CD14-positive monocyte (primary cell): Measurements from ENCODE around the gene ARHGAP10. TPM values are rescaled to one million over a fixed set of nuclear protein-coding genes. Genes with fewer than 3 reads are reported as not detected.
"Not testable (repeated sequence)": the region's sequence is repeated elsewhere in the genome, so short reads cannot be mapped to it uniquely, and the experiment has no call there.

Source experiments
- DNase-seq, 3 donors: peaks; one replicate each; pipeline ENCODE4 v3.0.0-alpha.2; 2011 to 2022
- H2AFZ ChIP-seq: 2 replicates; pipeline ENCODE4 v1.6.0; 2012; ENCODE audit warnings: mild to moderate bottlenecking, low read depth, low read length, inconsistent platforms; ENCODE audit not compliant: insufficient read depth, poor library complexity, severe bottlenecking
- H3K27ac ChIP-seq, 2 donors: 1 replicate in 1 of 2; 2 replicates in 1 of 2; pipeline ENCODE4 v1.5.1; 2012 to 2013; ENCODE audit warnings: low read length in 2 of 2, control low read depth in 1 of 2, inconsistent platforms in 1 of 2, low read depth in 1 of 2, mild to moderate bottlenecking in 1 of 2
- H3K27me3 ChIP-seq, 2 donors: one replicate each; pipeline versions ENCODE4 v1.6.0 to v1.6.1; 2011 to 2013; ENCODE audit warnings: low read length in 2 of 2; ENCODE audit not compliant: control insufficient read depth in 2 of 2, insufficient read depth in 2 of 2
- H3K36me3 ChIP-seq, 2 donors: replicated peaks in 1 of 2; 1 replicate in 1 of 2; 2 replicates in 1 of 2; pipeline versions ENCODE4 v1.5.1 to v1.6.1; 2012 to 2013; ENCODE audit warnings: low read length in 2 of 2, control low read depth in 1 of 2, inconsistent platforms in 1 of 2, mild to moderate bottlenecking in 1 of 2; ENCODE audit not compliant: insufficient read depth in 2 of 2, control insufficient read depth in 1 of 2
- H3K4me1 ChIP-seq, 2 donors: 1 replicate in 1 of 2; 2 replicates in 1 of 2; pipeline versions ENCODE4 v1.5.1 to v1.6.1; 2012 to 2013; ENCODE audit warnings: low read length in 2 of 2, control low read depth in 1 of 2, inconsistent platforms in 1 of 2, mild to moderate bottlenecking in 1 of 2, moderate library complexity in 1 of 2; ENCODE audit not compliant: insufficient read depth in 2 of 2, control insufficient read depth in 1 of 2
- H3K4me2 ChIP-seq: replicated peaks from 2 replicates; pipeline ENCODE3; 2012; ENCODE audit warnings: low read length, moderate library complexity, mild to moderate bottlenecking; ENCODE audit not compliant: poor library complexity, severe bottlenecking; ENCODE audit errors: extremely low read depth
- H3K4me3 ChIP-seq, 3 experiments: fragments of 200-600 bp in 1 of 3; sonication (generic) in 1 of 3; replicated peaks in 1 of 3; 1 replicate in 2 of 3; 2 replicates in 1 of 3; pipeline ENCODE4 v1.5.1; 2011 to 2013; ENCODE audit warnings: low read length in 3 of 3, mild to moderate bottlenecking in 3 of 3, control low read depth in 2 of 3, low read depth in 2 of 3, inconsistent platforms in 1 of 3, moderate library complexity in 1 of 3
- H3K79me2 ChIP-seq: 2 replicates; pipeline ENCODE4 v1.6.0; 2012; ENCODE audit warnings: mild to moderate bottlenecking, control low read depth, inconsistent platforms, low read length, moderate library complexity; ENCODE audit not compliant: insufficient read depth
- H3K9ac ChIP-seq: 2 replicates; pipeline ENCODE4 v1.6.0; 2017; ENCODE audit warnings: low read length, mild to moderate bottlenecking; ENCODE audit not compliant: insufficient read depth, poor library complexity, severe bottlenecking
- H3K9me3 ChIP-seq, 2 donors: replicated peaks in 1 of 2; 1 replicate in 1 of 2; 2 replicates in 1 of 2; pipeline versions ENCODE4 v1.5.1 to v1.6.1; 2012 to 2013; ENCODE audit warnings: low read length in 2 of 2, control low read depth in 1 of 2; ENCODE audit not compliant: control insufficient read depth in 1 of 2, insufficient read depth in 1 of 2
- H4K20me1 ChIP-seq: 2 replicates; pipeline ENCODE4 v1.6.0; 2012; ENCODE audit warnings: mild to moderate bottlenecking, low read length, control low read depth, moderate library complexity; ENCODE audit not compliant: insufficient read depth
- H3K27ac Mint-ChIP-seq, 7 donors: one replicate each; pipeline ENCODE4 v1.8.0; 2020; ENCODE audit warnings: mild to moderate bottlenecking in 7 of 7, mixed read lengths in 7 of 7, moderate library complexity in 6 of 7, inconsistent platforms in 2 of 7
- H3K27me3 Mint-ChIP-seq, 3 donors: one replicate each; pipeline ENCODE4 v1.8.0; 2021 to 2022; ENCODE audit warnings: low read depth in 3 of 3, mild to moderate bottlenecking in 3 of 3, mixed read lengths in 3 of 3, moderate library complexity in 3 of 3, inconsistent platforms in 1 of 3
- H3K36me3 Mint-ChIP-seq, 2 donors: one replicate each; pipeline ENCODE4 v1.8.0; 2020; ENCODE audit warnings: mixed read lengths in 2 of 2, inconsistent platforms in 1 of 2, mild to moderate bottlenecking in 1 of 2
- H3K4me1 Mint-ChIP-seq: one replicate; pipeline ENCODE4 v1.8.0; 2020; ENCODE audit warnings: mild to moderate bottlenecking, mixed read lengths
- H3K4me3 Mint-ChIP-seq, 2 donors: one replicate each; pipeline ENCODE4 v1.8.0; 2020; ENCODE audit warnings: mild to moderate bottlenecking in 2 of 2, mixed read lengths in 2 of 2, moderate library complexity in 1 of 2
- H3K9me3 Mint-ChIP-seq, 7 donors: one replicate each; pipeline ENCODE4 v1.8.0; 2020 to 2022; ENCODE audit warnings: mixed read lengths in 7 of 7, mild to moderate bottlenecking in 6 of 7, moderate library complexity in 6 of 7, inconsistent platforms in 2 of 7
- CTCF ChIP-seq: fragments of 200-600 bp; IDR thresholded peaks from one replicate; pipeline ENCODE4 v1.8.0; 2022; ENCODE audit warnings: antibody characterized with exemption, mild to moderate bottlenecking
- WGBS: methylation state at CpG from one replicate; pipeline ENCODE4 v1.1.5; 2013; ENCODE audit warnings: missing lambda C conversion rate; ENCODE audit not compliant: insufficient coverage; 5-methylcytosine and 5-hydroxymethylcytosine counted together
- intact Hi-C, 2 donors: fragments of 100-400 bp; cut with micrococcal nuclease; formaldehyde crosslinking; loops; one replicate each; pipeline versions ENCODE4 v1.15.0 to v1.15.1; 2023
- polyA plus RNA-seq, 3 donors: library from polyadenylated mRNA; depleted of rRNA in 1 of 3; unstranded in 2 of 3; stranded (reverse) in 1 of 3; fragments of 300-500 nt in 2 of 3; fragments of >200 nt in 1 of 3; fragmentation: Illumina TruSeq in 2 of 3; gene quantifications; 1 replicate in 2 of 3; 2 replicates in 1 of 3; pipeline ENCODE4 v1.2.3, GENCODE V29; 2012 to 2021

The ARHGAP10 gene
- polyA plus RNA-seq, 3 donors, result 1.7 to 4.3 (median 3.0) TPM

- H3K9me3 Mint-ChIP-seq, result peaks cover 0 to 7% (median 5%) of the 10 kb centered on the region in 7 donors
- H3K36me3 Mint-ChIP-seq, result peaks cover 0 to 4% of the 10 kb centered on the region in 2 donors
- Histone ChIP-seq H3K27me3 (no peaks in the 10 kb centered on the region), H2AFZ (no peak overlapping the region), H3K4me2 (no peak overlapping the region), H4K20me1 (no peaks in the 10 kb centered on the region), H3K79me2 (no peaks in the 10 kb centered on the region), H3K4me3 (no peak overlapping the region), H3K9ac (no peak overlapping the region), H3K36me3 (no peaks in the 10 kb centered on the region), H3K4me1 (no peaks in the 10 kb centered on the region), H3K27ac (no peak overlapping the region), H3K9me3 (no peaks in the 10 kb centered on the region)
- H3K4me3 Mint-ChIP-seq, result no peak overlapping the region
- DNase-seq, result no peak
- no peak for TF ChIP-seq CTCF
- intact Hi-C loops, result no loop called here
- no peaks in the 10 kb centered on the region for H3K27me3 Mint-ChIP-seq
- WGBS, result 80% methylated on average over 1 of the region's 3 CpGs
- H3K4me1 Mint-ChIP-seq, result no peaks in the 10 kb centered on the region
- no peak overlapping the region for H3K27ac Mint-ChIP-seq
Measured at GRCh38 chr4:147996859-147997258, 265.0 kb downstream of the ARHGAP10 start.

GRCh38 chr4:148000038-148000437 lies 268.1 kb downstream of the ARHGAP10 start:
- DNase-seq, H2AFZ ChIP-seq, H3K4me1 Mint-ChIP-seq, H3K4me3 Mint-ChIP-seq, H3K79me2 ChIP-seq, H3K9me3 Mint-ChIP-seq, H3K36me3 Mint-ChIP-seq, H3K27me3 Mint-ChIP-seq, intact Hi-C loops, H3K27me3 ChIP-seq, H3K27ac Mint-ChIP-seq, H3K36me3 ChIP-seq, H3K27ac ChIP-seq, H3K9ac ChIP-seq, H3K4me3 ChIP-seq, H3K9me3 ChIP-seq, H4K20me1 ChIP-seq, H3K4me2 ChIP-seq: not testable (repeated sequence)
- no CpG with 5 or more reads among the region's 1 CpG for WGBS
- H3K4me1 ChIP-seq, result peaks cover 12 to 13% of the 10 kb centered on the region in 2 donors
